ENCODE data around the gene SSR4.
"Not testable (repeated sequence)": the region's sequence is repeated elsewhere in the genome, so short reads cannot be mapped to it uniquely, and the experiment has no call there.

The SSR4 gene

GRCh38 chrX:153803211-153804099 lies 9.0 kb downstream of the SSR4 start:
- H3K9ac ChIP-seq (ENCODE audit: low read depth, low read length), result no peak overlapping the region
- no peaks in the 10 kb centered on the region for H3K4me1 ChIP-seq (ENCODE audit: insufficient read depth, low read length)
- H3K4me3 ChIP-seq (ENCODE audit: low read length), result no peak overlapping the region
- no peaks in the 10 kb centered on the region for H3K9me3 ChIP-seq (ENCODE audit: insufficient read depth, low read depth, low read length)
- no peak overlapping the region for H3K27ac ChIP-seq (ENCODE audit: low read length)
- peaks cover 10% of the 10 kb centered on the region; the same call in 1 of the 2 replicates for H3K36me3 ChIP-seq (ENCODE audit: insufficient read depth, low read depth, low read length)
- no peaks in the 10 kb centered on the region for H3K27me3 ChIP-seq (ENCODE audit: insufficient read depth, low read length)

GRCh38 chrX:153804100-153804595 lies 9.7 kb downstream of the SSR4 start:
- Histone ChIP-seq H3K4me1 (ENCODE audit: insufficient read depth, low read length) (no peaks in the 10 kb centered on the region), H3K36me3 (ENCODE audit: insufficient read depth, low read depth, low read length) (peaks cover 3% of the 10 kb centered on the region; the same call in 1 of the 2 replicates), H3K4me3 (ENCODE audit: low read length) (no peak overlapping the region), H3K27ac (ENCODE audit: low read length) (no peak overlapping the region), H3K9ac (ENCODE audit: low read depth, low read length) (no peak overlapping the region), H3K27me3 (ENCODE audit: insufficient read depth, low read length) (no peaks in the 10 kb centered on the region), H3K9me3 (ENCODE audit: insufficient read depth, low read depth, low read length) (no peaks in the 10 kb centered on the region)

DNA sequence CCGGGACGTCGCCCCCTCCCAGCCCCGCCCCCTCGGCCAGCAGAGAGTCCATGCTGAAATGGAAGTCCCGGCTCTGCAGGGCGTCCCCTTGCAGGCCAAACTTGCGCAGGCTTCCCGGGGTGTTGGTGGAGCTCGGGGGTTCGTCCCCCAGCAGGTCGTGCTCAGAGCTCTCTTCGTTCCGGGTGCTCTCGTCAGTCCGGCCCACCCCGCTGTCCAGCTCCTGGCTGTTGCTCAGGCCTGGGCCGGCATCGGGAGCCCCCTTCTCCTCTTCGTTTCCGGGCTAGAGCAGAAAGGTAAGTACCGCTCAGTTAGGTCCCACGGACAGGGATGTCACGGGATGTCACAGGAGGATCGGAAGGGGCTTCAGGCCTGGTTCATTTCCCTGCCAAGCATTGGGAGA lies 10.2 kb downstream of the SSR4 start:
- Histone ChIP-seq H3K27me3 (ENCODE audit: insufficient read depth, low read length) (no peaks in the 10 kb centered on the region), H3K9ac (ENCODE audit: low read depth, low read length) (no peak overlapping the region), H3K36me3 (ENCODE audit: insufficient read depth, low read depth, low read length) (no peaks in the 10 kb centered on the region), H3K4me3 (ENCODE audit: low read length) (no peak overlapping the region), H3K9me3 (ENCODE audit: insufficient read depth, low read depth, low read length) (no peaks in the 10 kb centered on the region), H3K27ac (ENCODE audit: low read length) (no peak overlapping the region), H3K4me1 (ENCODE audit: insufficient read depth, low read length) (no peaks in the 10 kb centered on the region)

DNA sequence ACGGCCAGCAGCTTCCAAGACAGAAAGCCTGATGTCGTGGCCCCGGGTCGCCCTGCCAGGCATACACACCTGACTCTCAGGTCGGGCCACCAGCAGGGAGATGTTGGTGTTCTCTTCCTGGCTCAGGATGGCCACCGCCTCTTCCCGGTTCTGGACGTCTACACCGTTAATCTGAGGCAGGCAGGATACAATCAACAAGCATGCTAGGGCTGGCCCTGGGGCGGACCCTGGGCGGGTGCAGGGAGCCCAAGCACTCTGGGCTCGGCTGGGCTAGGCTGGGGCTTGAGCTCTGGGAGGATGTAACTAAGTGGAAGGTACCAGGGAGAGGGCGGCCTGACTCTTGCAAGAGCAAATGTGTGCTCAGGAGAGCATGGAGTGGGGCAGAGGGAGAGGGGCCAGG lies 11.0 kb downstream of the SSR4 start:
- Histone ChIP-seq H3K9me3 (ENCODE audit: insufficient read depth, low read depth, low read length) (no peaks in the 10 kb centered on the region), H3K27me3 (ENCODE audit: insufficient read depth, low read length) (no peaks in the 10 kb centered on the region), H3K36me3 (ENCODE audit: insufficient read depth, low read depth, low read length) (no peaks in the 10 kb centered on the region)

GRCh38 chrX:153806999-153807575 lies 12.6 kb downstream of the SSR4 start:
- Histone ChIP-seq H3K9ac (ENCODE audit: low read depth, low read length) (no peak overlapping the region), H3K4me3 (ENCODE audit: low read length) (no peak overlapping the region), H3K27me3 (ENCODE audit: insufficient read depth, low read length) (no peaks in the 10 kb centered on the region), H3K9me3 (ENCODE audit: insufficient read depth, low read depth, low read length) (no peaks in the 10 kb centered on the region), H3K4me1 (ENCODE audit: insufficient read depth, low read length) (no peaks in the 10 kb centered on the region), H3K27ac (ENCODE audit: low read length) (no peak overlapping the region), H3K36me3 (ENCODE audit: insufficient read depth, low read depth, low read length) (no peaks in the 10 kb centered on the region)

More for the DNA sequence above, 11.0 kb downstream of the SSR4 start:
- H3K4me1 ChIP-seq (ENCODE audit: insufficient read depth, low read length), result no peaks in the 10 kb centered on the region
- H3K4me3 ChIP-seq (ENCODE audit: low read length), result no peak overlapping the region
- no peak overlapping the region for H3K9ac ChIP-seq (ENCODE audit: low read depth, low read length)
- H3K27ac ChIP-seq (ENCODE audit: low read length), result no peak overlapping the region

GRCh38 chrX:153807976-153808375 lies 13.5 kb downstream of the SSR4 start:
- Histone ChIP-seq H3K36me3 (ENCODE audit: insufficient read depth, low read depth, low read length) (no peaks in the 10 kb centered on the region), H3K27ac (ENCODE audit: low read length) (no peak overlapping the region), H3K9me3 (ENCODE audit: insufficient read depth, low read depth, low read length) (no peaks in the 10 kb centered on the region), H3K4me1 (ENCODE audit: insufficient read depth, low read length) (peaks cover 3% of the 10 kb centered on the region; the same call in 1 of the 2 replicates), H3K9ac (ENCODE audit: low read depth, low read length) (no peak overlapping the region), H3K27me3 (ENCODE audit: insufficient read depth, low read length) (no peaks in the 10 kb centered on the region), H3K4me3 (ENCODE audit: low read length) (no peak overlapping the region)

- Histone ChIP-seq H3K4me3 (ENCODE audit: low read length) (no peak overlapping the region), H3K9me3 (ENCODE audit: insufficient read depth, low read depth, low read length) (no peaks in the 10 kb centered on the region), H3K36me3 (ENCODE audit: insufficient read depth, low read depth, low read length) (no peaks in the 10 kb centered on the region), H3K27me3 (ENCODE audit: insufficient read depth, low read length) (no peaks in the 10 kb centered on the region), H3K27ac (ENCODE audit: low read length) (no peak overlapping the region), H3K9ac (ENCODE audit: low read depth, low read length) (no peak overlapping the region), H3K4me1 (ENCODE audit: insufficient read depth, low read length) (peaks cover 13% of the 10 kb centered on the region; the same call in 1 of the 2 replicates)
Observed at GRCh38 chrX:153812220-153812619, 17.8 kb downstream of the SSR4 start.

DNA sequence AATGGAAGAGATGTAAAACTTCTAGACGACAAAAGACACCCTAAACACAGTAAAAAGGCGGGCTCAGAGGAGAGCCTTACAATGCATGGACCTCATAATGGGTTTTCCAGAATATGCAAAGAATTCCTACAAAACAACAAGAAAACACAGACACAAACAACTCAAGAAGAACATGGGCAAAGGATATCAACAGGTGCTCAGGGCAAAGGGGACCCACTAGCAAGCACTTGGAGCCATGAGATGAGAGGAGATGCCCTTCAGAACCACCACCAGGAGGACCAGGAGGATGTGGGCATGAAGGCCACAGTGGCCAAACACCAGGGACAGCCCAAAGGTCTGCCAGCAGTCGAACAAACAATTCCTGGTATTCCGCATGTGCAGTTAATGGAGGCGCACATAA lies 18.7 kb downstream of the SSR4 start:
- H3K9ac ChIP-seq (ENCODE audit: low read depth, low read length), result no peak overlapping the region
- no peaks in the 10 kb centered on the region for H3K27me3 ChIP-seq (ENCODE audit: insufficient read depth, low read length)
- peaks cover 13% of the 10 kb centered on the region; the same call in 1 of the 2 replicates for H3K4me1 ChIP-seq (ENCODE audit: insufficient read depth, low read length)
- no peaks in the 10 kb centered on the region for H3K9me3 ChIP-seq (ENCODE audit: insufficient read depth, low read depth, low read length)
- no peak overlapping the region for H3K4me3 ChIP-seq (ENCODE audit: low read length)
- no peak overlapping the region for H3K27ac ChIP-seq (ENCODE audit: low read length)
- H3K36me3 ChIP-seq (ENCODE audit: insufficient read depth, low read depth, low read length), result no peaks in the 10 kb centered on the region

DNA sequence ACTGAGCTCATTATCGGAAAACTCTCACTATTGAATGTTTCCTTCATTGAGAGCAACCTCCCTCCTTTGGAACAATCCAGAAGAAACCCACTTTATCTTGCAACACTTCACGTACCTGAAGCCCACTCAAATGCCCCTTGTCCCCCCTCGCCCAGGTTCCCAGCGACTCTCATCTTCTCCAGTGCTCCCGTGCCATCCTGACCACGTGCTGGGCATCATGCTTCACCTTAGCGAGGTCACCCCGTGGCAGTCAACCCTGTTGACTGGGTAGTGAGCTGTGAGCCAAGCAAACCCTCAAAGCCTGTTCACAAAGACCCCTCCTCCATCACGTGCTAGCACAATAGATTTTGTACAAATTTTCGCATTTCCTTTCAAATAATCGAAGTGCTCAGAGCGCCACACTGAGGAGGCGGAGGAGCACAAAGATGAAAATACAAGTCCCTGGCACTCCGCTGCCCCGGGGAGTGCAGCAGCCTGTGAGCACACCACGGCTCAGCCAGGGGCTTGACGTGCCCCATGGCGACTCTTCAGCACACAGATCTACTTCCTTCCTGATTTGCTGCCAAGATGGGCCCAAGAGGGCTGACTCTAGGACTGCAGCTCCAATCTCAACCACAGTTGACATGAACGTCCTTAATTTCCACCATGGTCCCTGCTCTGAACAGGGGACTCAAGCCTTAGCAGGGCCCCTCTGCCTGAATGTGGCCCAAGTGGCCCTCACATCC lies 20.3 kb downstream of the SSR4 start:
- H3K9ac ChIP-seq (ENCODE audit: low read depth, low read length), result no peak overlapping the region
- no peaks in the 10 kb centered on the region for H3K27me3 ChIP-seq (ENCODE audit: insufficient read depth, low read length)
- no peaks in the 10 kb centered on the region for H3K36me3 ChIP-seq (ENCODE audit: insufficient read depth, low read depth, low read length)
- no peak overlapping the region for H3K27ac ChIP-seq (ENCODE audit: low read length)
- peaks cover 16% of the 10 kb centered on the region; the same call in 1 of the 2 replicates for H3K4me1 ChIP-seq (ENCODE audit: insufficient read depth, low read length)
- H3K4me3 ChIP-seq (ENCODE audit: low read length), result no peak overlapping the region
- H3K9me3 ChIP-seq (ENCODE audit: insufficient read depth, low read depth, low read length), result no peaks in the 10 kb centered on the region

- no peak overlapping the region for H3K9ac ChIP-seq (ENCODE audit: low read depth, low read length)
- no peaks in the 10 kb centered on the region for H3K9me3 ChIP-seq (ENCODE audit: insufficient read depth, low read depth, low read length)
- no peak overlapping the region for H3K27ac ChIP-seq (ENCODE audit: low read length)
- no peaks in the 10 kb centered on the region for H3K36me3 ChIP-seq (ENCODE audit: insufficient read depth, low read depth, low read length)
- no peak overlapping the region for H3K4me3 ChIP-seq (ENCODE audit: low read length)
- H3K4me1 ChIP-seq (ENCODE audit: insufficient read depth, low read length), result peaks cover 21% of the 10 kb centered on the region; the same call in 1 of the 2 replicates
- H3K27me3 ChIP-seq (ENCODE audit: insufficient read depth, low read length), result no peaks in the 10 kb centered on the region
Observed at GRCh38 chrX:153816831-153817690, 22.6 kb downstream of the SSR4 start.

DNA sequence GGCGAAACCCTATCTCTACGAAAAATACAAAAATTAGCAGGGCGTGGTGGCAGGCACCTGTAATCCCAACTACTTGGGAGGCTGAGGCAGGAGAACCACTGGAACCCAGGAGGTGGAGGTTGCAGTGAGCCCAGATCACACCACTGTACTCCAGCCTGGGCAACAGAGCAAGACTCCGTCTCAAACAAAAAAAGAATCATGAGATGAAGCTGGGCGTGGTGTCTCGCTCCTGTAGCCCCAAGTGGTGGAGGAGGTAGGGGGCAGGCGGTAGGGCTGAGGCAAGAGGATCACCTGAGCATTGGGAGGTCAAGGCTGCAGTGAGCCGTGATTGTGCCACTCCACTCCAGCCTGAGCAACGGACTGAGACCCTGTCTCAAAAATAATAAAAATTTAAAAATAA lies 23.6 kb downstream of the SSR4 start:
- not testable (repeated sequence) for H3K4me3 ChIP-seq (ENCODE audit: low read length); H3K9ac ChIP-seq (ENCODE audit: low read depth, low read length); H3K9me3 ChIP-seq (ENCODE audit: insufficient read depth, low read depth, low read length); H3K36me3 ChIP-seq (ENCODE audit: insufficient read depth, low read depth, low read length); H3K27me3 ChIP-seq (ENCODE audit: insufficient read depth, low read length); H3K27ac ChIP-seq (ENCODE audit: low read length)
- H3K4me1 ChIP-seq (ENCODE audit: insufficient read depth, low read length), result peaks cover 22% of the 10 kb centered on the region

Measured in iPS-20b (cell line).